Fibroblast of skin of back (primary cell): ENCODE measurements around the gene EID2.

Source experiments
- DNase-seq: peaks from one replicate; pipeline ENCODE4 v3.0.0-alpha.2; 2013

EID2 gene

DNA sequence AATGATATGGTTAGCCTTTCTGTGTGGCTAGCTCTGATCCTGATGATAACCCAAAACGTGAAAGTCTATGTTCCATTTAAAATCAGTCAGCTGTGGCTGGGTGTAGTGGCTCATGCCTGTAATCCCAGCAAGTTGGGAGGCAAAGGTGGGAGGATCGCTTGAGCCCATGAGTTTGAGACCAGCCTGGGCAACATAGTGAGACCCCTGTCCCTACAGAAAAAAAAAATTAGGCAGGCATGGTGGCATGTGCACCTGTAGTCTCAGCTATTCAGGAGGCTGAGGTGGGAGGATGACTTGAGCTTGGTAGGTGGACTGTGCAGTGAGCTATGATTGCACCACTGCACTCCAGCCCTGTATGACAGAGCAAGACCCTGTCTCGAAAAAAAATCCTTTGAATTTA lies 6.2 kb downstream of the EID2 start:
- DNase-seq = no peak

DNA sequence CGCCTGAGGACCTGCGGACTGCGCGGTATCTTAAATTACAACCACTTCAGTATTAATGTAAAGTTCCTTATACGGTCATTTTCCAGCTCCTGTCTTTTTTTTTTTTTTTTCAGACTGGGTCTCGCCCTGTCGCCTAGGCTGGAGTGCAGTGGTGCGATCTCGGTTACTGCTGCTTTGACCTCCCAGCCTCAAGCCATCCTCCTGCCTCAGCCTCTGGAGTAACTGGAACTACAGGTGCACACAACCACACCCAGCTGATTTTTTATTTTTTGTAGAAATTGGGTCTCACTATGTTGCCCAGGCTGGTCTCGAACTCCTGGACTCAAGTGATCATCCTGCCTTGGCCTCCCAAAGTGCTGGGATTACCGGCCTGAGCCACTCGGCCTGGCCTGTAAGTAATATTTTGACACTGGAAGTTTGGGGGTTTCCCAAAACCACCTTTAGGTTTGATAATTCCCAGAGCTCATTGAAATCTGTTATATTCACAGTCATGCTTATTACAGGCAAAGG lies 6.9 kb downstream of the EID2 start:
- no peak for DNase-seq

DNA sequence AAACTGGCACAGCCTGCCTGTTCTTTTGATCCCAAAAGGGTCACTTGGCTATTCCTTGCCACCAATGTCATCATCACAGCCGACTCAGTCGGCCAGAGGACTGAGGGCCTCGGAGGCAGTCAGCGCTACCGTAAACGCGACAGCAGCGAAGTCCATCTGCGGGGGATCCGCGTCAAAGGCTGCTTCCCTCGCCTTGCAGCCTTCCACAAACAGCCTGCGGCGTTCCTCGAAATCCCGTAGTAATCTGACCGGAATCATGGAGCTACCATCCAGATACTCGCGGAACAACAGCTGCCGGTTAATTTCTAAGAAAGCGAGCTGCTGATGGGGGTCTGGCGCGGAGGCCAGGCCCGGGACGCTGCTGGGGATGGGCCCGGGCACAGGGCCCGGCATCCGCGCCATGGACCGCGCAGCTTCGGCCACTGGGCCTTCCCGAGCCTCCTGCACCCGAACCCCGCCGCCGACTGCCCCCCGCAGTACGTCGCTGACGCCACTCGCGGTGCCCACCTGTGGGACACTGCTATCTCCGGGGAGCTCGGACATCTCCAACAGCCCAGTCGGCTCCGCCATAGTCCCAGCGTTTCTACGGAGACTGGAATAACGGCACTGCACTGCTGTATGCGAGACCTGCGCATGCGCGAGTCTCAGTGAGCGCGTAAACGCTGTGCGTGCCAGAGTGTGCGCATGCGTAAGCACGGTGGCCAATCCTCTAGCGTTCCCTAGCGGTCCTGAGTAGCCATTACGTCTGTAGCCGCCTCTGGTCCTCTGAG lies 7.5 kb downstream of the EID2 start, which contains the start of gene EID2B:
Gene EID2B (minus strand): TSS at position 620 of the 770 bp plus-strand sequence. CDS start 50 bp downstream, at position 570.
- peak; percentile 92 for DNase-seq

DNA sequence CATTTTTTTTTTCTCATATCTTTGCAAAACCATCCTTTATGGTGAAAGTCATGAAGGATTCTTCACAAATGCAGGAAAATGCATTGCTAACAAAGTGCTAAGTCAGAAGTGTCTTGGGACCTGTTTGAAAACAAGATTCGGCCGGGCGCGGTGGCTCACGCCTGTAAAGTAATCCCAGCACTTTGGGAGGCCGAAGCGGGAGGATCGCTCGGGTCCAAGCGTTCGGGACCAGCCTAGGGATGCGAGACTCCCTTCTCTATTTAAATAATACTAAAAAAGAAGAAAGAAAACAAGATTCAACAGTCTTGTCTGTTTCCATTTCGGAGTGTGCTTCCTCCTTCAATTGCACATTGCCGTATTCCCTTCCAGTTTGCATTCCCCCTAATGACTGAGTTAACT lies 8.1 kb downstream of the EID2 start:
- no peak for DNase-seq

DNA sequence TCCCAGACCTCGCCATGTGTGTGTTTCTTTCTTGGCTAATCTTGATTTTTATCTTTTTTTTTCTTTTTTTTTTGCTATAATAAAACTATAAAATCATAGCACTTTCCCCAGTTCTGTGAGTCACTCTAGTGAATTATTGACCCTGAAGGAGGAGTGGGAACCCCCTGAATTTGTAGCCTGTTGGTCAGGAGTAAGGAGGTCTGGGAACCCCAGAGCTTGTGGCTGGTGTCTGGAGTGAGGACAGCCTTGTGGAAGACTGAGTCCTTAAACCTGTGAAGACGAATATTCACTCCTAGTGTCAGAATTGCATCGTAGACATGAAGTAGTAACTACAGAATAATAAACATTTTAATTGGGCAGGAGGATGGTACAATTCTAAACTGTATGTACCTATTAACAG lies 14.8 kb downstream of the EID2 start:
- DNase-seq = no peak

DNA sequence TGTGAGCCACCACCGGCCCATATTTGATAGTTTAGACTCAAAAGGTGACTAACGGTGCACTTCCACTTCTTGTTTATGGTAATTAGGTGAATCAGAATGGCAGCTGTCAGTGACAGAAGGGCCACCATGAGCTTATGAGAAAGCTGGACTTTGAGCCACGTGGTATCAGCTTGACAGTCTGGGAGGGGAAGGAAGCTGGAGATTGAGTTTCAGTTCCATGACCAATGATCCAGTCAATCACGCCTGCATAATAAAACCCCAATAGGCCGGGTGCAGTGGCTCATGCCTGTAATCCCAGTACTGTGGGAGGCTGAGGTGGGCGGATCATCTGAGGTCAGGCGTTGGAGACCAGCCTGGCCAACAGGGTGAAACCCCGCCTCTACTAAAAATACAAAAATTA lies 15.5 kb downstream of the EID2 start:
- no peak for DNase-seq

DNA sequence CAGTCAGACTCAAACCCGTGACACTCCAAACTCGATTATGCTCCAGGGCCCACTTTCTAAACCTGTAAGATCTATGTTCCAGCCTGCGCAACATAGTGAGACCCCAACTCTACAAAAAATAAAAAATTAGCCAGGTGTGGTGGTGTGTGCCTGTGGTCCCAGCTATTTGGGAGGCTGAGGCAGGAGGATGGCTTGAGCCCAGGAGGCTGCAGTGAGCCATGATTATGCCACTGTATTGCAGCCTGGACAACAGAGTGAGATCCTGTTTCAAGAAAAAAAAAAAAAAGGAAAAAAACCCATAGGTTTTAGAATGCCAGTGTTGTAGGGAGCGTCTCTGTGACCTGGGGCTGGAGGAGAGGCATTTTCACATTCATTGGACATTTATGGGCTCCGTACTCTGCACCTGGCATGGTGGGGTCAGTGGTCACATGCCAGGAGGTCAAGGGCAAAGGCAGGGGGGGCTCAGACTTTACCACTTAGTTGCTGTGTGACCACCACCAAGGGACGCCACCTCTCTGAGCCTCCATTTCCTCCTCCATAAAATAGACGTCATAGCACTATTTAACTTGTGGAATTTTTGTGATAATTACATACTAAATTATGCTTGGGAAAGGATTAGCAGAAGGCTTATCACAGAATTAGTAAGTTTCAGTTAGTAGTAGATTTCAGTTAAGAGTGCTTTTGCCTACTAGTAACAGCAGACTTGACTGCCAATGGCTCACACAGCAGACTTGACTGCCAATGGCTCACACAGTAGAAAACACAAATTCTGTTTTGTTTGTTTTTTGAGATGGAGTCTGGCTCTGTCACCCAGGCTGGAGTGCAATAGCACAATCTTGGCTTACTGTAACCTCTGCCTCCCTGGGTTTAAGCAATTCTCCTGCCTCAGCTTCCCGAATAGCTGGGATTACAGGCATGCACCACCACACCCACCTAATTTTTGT lies 19.1 kb downstream of the EID2 start:
- no peak for DNase-seq

DNA sequence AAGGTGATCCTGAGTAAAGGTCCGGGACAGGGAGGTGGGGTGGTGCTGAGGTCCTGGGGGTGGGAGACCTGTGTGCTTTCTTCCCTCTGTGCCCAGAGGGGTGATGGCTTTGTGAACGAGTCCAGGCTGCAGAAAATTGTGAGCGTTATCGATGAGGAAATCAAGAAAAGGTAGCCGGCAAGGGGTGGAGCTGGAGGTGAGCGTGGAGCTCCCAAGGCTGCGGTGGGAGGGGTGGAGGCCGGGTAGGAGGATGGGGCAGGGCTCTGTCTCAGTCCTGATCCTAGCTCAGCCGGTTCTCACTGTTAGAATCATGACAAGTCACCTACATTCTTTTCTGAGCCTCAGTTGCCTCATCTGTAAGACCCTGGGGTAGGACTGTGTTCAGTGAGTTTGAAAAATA lies 21.0 kb downstream of the EID2 start:
- DNase-seq = no peak

DNA sequence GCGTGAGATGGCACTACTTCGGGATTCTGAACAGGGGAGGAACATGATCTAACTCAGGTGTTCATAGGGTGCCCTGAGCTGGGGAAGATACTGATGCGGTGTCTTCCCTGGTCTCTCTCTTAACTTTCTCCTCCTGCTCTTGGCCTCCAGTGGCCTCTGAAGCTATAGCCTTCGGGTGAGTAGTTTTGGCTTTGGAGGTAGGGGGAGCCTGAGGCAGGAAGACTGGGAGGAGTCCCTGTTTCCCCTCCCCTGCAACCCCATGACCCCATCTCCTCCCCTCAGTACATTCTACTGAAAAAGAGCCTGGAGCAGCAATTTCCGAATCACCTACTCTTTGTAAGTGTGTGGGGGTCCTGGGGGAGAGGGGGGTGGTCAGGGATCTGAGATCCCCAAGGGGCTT lies 21.5 kb downstream of the EID2 start:
- DNase-seq = no peak

DNA sequence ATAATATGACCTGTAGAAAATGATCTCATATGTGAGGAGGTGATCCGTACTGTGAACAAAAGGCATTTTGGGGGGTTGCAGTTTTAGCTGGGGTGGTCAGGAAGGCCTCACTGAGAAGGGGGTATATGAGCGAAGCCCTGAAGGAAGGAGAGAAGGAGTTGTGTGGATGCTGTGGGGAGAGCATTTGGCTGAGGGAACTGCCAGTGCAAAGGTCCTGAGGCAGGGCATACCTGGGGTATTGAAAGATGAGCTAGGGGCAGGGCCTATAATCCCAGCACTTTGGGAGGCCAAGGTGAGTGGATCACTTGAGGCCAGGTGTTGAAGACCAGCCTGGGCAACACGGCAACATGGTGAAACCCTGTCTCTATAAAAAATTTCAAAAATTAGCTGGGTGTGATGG lies 22.5 kb downstream of the EID2 start:
- no peak for DNase-seq

DNA sequence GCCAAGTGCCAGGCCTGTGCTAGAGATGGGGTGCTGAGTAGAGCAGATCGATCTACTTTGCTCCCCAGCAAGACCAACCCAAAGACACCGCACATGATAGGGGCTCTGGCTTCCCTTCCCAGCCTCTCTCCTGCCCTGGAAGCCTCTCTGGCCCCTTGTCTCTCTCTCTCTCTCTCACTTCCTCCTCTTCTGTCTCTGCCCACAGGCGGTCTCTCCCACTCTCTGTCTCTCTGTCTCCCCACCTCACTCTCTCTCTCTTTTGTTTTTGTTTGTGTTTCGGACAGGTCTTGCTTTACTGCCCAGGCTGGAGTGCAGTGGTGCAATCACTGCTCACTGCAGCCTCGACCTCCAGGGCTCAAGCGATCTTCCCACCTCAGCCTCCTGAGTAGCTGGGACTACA lies 23.7 kb downstream of the EID2 start:
- DNase-seq = no peak

DNA sequence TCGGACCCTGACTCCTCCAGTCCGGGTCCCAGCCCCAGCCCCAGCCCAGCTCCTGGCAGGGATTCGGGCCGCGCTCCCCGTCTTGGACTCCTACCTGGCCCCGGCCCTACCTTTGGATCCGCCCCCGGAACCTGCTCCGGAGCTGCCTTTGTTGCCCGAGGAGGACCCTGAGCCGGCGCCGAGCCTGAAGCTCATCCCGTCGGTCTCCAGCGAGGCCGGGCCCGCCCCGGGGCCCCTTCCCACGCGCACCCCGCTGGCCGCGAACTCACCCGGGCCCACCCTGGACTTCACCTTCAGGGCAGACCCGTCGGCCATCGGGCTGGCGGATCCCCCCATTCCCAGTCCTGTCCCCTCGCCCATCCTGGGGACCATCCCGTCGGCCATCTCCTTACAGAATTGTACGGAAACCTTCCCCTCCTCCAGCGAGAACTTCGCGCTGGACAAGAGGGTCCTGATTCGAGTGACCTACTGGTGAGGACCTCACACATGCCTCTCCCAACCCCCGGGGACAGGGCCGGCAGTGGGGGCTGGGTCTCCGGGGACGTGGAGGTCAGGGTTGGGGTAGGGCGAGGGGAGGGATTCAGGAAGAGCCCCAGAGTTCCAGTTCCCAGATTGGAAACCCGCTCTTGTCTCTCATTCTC lies 24.3 kb downstream of the EID2 start:
- no peak for DNase-seq

DNA sequence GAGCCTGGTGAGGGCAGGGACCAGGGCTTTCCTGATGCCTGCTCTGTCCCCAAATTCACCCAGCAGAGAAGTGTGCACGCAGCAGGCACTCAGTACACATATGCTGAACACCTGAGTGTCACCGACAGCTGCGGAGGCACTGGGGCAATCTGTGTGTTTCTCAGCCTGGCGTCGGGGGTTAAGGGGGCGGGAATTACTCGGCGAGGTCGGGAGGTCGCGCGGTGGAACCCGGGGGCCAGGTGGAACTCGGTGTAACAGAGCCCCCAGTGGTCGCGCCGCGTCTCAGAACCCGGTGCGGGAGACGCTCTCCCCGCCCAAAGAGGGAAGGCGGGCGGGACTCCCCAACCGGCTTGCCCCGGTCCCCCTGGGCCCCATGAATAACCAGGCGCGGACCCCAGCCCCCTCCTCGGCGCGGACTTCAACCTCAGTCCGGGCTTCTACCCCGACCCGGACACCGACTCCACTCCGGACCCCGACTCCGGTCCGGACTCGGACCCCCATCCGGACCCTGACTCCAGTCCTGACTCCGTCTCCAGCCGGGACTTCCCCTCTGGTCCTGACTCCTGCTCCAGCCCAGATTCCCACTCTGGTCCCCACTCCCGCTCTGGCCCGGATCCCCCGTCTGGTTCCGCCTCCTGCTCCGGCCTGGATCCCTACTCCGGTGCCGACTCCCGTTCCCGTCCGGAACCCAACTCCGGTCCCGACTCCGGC lies 25.0 kb downstream of the EID2 start, which contains the start of gene SELENOV:
Gene SELENOV (plus strand): TSS at position 300 of the 711 bp plus-strand sequence. CDS start 74 bp downstream, at position 374.
- DNase-seq = no peak

DNA sequence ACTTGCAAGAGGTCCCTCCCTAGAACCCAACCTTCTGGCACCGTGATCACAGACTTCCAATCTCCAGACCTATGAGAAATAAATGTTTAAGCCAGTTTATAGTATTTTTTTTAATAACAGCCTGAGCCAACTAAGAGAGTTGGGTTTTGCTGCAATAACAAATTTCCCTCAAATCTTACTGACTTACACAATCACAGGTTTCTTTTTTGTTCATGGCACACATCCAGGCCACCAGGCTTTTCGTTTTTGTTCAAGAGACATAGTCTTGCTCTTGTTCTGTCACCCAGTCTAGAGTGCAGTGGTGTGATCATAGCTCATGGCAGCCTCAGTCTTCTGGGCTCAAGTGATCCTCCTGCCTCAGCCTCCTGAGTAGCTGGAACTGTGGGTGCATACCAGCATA lies 27.0 kb downstream of the EID2 start:
- DNase-seq = no peak

DNA sequence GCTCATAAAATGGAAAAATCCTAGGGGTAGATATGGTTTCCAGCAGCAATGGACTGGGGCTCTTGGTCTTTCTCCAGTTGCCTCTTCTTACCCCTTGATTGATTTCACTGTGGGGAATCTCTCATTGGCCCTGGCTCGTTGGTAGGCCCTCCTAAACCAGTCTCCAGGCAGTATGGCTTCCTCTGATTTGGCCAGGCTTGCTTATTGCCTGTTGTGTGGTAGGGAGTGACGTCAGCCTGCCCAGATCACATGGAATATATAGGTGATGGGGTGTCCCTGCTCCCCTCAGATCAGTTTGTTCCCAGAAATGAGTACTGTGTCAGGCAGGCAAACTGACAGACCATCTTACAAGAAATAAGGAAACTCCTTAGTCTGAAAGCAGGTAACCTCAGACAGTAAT lies 30.7 kb downstream of the EID2 start:
- no peak for DNase-seq

DNA sequence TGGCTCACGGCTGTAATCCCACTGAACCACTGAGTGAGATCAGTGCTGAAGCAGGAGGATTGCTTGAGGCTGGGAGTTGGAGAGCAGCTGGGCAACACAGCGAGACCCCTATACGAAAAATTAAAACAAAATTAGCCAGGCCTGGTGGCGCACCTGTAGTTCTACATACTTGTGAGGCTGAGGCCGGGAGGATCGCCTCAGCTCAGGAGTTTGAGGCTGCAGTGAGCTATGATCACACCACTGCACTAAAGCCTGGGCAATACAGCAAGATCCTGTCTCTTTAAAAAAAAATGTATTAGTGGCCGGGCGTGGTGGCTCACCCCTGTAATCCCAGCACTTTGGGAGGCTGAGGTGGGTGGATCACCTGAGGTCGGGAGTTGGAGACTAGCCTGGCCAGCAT lies 31.3 kb downstream of the EID2 start:
- no peak for DNase-seq

DNA sequence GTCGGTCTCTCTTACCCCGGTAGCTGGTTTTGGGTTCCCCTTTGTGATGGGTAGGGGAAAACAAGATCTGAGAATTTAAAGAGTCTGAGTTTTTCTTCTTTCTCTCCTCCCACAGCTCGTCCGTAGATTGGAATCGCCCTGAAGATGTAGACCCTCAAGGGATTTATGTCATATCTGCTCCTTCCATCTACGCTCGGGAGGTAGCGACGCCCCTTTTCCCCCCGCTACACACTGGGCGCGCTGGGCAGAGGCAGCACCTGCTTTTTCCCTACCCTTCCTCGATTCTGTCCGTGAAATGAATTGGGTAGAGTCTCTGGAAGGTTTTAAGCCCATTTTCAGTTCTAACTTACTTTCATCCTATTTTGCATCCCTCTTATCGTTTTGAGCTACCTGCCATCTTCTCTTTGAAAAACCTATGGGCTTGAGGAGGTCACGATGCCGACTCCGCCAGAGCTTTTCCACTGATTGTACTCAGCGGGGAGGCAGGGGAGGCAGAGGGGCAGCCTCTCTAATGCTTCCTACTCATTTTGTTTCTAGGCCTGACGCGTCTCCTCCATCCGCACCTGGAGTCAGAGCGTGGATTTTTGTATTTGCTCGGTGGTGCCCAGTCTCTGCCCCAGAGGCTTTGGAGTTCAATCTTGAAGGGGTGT lies 32.1 kb downstream of the EID2 start:
- DNase-seq = no peak

DNA sequence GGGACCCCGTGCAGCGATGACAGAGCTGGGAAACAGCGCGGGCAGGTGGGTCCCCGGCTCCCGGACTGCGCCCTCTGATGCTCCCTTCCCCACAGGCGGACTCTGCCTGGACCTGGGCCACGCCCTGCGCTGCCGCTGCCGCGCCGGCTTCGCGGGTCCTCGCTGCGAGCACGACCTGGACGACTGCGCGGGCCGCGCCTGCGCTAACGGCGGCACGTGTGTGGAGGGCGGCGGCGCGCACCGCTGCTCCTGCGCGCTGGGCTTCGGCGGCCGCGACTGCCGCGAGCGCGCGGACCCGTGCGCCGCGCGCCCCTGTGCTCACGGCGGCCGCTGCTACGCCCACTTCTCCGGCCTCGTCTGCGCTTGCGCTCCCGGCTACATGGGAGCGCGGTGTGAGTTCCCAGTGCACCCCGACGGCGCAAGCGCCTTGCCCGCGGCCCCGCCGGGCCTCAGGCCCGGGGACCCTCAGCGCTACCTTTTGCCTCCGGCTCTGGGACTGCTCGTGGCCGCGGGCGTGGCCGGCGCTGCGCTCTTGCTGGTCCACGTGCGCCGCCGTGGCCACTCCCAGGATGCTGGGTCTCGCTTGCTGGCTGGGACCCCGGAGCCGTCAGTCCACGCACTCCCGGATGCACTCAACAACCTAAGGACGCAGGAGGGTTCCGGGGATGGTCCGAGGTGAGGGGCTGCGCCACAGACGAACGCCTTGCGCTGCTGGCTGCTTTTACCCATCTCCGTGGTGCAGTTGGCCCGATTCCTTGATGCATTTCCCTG lies 32.8 kb downstream of the EID2 start:
- DNase-seq = peak; percentile 72

DNA sequence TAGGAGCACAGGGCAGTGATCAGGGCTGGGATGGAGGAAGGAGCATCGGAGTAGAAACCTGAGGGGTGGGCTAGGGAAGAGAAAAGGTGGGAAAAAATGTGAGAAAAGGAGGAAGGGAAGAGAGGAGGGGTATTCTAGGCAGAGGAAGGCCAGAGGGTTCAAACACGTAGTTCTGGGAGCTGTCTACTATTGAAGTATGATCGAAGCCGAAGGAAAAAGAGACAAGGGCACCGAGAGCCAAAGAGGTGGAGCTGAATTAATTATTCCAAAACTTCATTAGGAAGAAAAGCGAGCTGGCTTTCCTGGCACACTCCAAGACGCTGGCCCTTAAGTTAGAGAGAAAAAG lies 33.4 kb downstream of the EID2 start:
- no peak for DNase-seq

DNA sequence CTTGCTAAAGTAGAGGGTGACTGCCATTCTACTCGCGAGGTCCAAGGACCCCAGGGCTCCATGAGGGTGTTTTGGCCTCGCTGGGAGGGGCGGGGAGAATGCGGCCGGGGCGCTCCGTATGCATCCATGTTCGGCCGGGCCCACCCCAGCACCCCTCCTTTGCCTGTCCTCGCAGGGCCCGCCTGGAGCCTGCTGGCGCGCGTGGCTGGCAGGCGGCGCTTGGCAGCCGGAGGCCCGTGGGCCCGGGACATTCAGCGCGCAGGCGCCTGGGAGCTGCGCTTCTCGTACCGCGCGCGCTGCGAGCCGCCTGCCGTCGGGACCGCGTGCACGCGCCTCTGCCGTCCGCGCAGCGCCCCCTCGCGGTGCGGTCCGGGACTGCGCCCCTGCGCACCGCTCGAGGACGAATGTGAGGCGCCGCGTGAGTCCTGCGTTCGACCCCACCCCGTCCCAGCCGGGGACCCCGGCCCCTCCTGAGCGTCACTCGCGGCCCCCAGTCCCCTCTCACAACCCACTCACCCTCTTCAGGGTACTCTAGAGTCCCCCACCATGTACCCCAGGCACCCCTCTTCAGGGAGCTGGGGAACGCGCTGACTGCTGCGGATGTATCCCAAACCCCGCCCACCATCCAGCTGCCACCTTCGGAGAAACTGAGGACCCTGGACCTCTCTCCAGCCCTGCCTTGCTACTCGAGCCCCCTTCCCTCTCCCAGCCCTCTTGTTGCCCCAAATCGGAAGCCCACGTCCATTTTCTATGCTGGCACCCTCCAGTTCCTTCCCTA lies 37.1 kb downstream of the EID2 start:
- peak; percentile 77 for DNase-seq
